HepG2 (cell line): ENCODE measurements around the gene MUCL3. TPM values are rescaled to one million over a fixed set of nuclear protein-coding genes. Genes with fewer than 3 reads are reported as not detected.
A peak's percentile ranks its signal among the peaks of the same experiment; 100 is the strongest.

Source experiments
- BCL6 ChIP-seq: IDR thresholded peaks from 2 replicates; pipeline ENCODE4 v1.6.1; 2016; ENCODE audit warnings: missing genetic modification reagents, missing compliant biosample characterization
- HOXA9 ChIP-seq: sonication (generic); formaldehyde crosslinking; IDR thresholded peaks from 2 replicates; pipeline ENCODE4 v1.8.1; 2022; ENCODE audit warnings: missing genetic modification reagents, mild to moderate bottlenecking, moderate library complexity, borderline replicate concordance
- IKZF1 ChIP-seq: fragments of 450-650 bp; IDR thresholded peaks from 2 replicates; pipeline ENCODE4 v1.7.1; 2016
- LRRFIP1 ChIP-seq: sonication (generic); formaldehyde crosslinking; conservative IDR thresholded peaks from 2 replicates; pipeline ENCODE4 v1.4.0; 2020; ENCODE audit warnings: missing genetic modification reagents
- MED8 ChIP-seq: sonication (generic); formaldehyde crosslinking; IDR thresholded peaks from 2 replicates; pipeline ENCODE4 v1.8.1; 2023; ENCODE audit warnings: mild to moderate bottlenecking, missing genetic modification reagents; ENCODE audit not compliant: insufficient replicate concordance
- MTF2 ChIP-seq: sonication (generic); formaldehyde crosslinking; IDR thresholded peaks from 2 replicates; pipeline ENCODE4 v1.5.0; 2020; ENCODE audit warnings: missing genetic modification reagents, borderline replicate concordance
- PHF20 ChIP-seq: sonication (generic); formaldehyde crosslinking; IDR thresholded peaks from 2 replicates; pipeline ENCODE4 v1.5.0; 2020; ENCODE audit warnings: mild to moderate bottlenecking, missing genetic modification reagents
- PLRG1 ChIP-seq: fragments of 450-650 bp; conservative IDR thresholded peaks from 2 replicates; pipeline ENCODE4 v1.6.1; 2016
- PREB ChIP-seq: sonication (generic); formaldehyde crosslinking; IDR thresholded peaks from 2 replicates; pipeline ENCODE4 v1.4.0; 2020; ENCODE audit warnings: missing genetic modification reagents
- PRPF4 ChIP-seq: fragments of 200-400 bp; formaldehyde crosslinking; IDR thresholded peaks from 2 replicates; pipeline ENCODE4 v1.6.1; 2016; ENCODE audit warnings: low read length, low read depth; ENCODE audit not compliant: poor library complexity, severe bottlenecking
- ZBTB14 ChIP-seq: sonication (generic); formaldehyde crosslinking; IDR thresholded peaks from 2 replicates; pipeline ENCODE4 v1.4.0; 2020; ENCODE audit warnings: missing genetic modification reagents
- ZMYM2 ChIP-seq: sonication (generic); formaldehyde crosslinking; IDR thresholded peaks from 2 replicates; pipeline ENCODE4 v1.8.0; 2022; ENCODE audit warnings: mild to moderate bottlenecking, missing genetic modification reagents
- ZNF407 ChIP-seq: sonication (generic); formaldehyde crosslinking; IDR thresholded peaks from one replicate; pipeline ENCODE4 v1.5.1; 2020; ENCODE audit warnings: mild to moderate bottlenecking, missing genetic modification reagents; ENCODE audit errors: not compliant biosample characterization
- ZNF501 ChIP-seq: sonication (generic); formaldehyde crosslinking; IDR thresholded peaks from 2 replicates; pipeline ENCODE4 v1.5.1; 2020; ENCODE audit warnings: mild to moderate bottlenecking, moderate library complexity, missing genetic modification reagents
- ZNF556 ChIP-seq: sonication (generic); formaldehyde crosslinking; IDR thresholded peaks from 2 replicates; pipeline ENCODE4 v1.4.0; 2020; ENCODE audit warnings: mild to moderate bottlenecking, missing genetic modification reagents, borderline replicate concordance
- ZNF816 ChIP-seq: sonication (generic); formaldehyde crosslinking; IDR thresholded peaks from 2 replicates; pipeline ENCODE4 v1.8.0; 2022; ENCODE audit warnings: missing genetic modification reagents, mild to moderate bottlenecking, borderline replicate concordance
- polyA plus RNA-seq, 8 experiments: library from polyadenylated mRNA; depleted of rRNA in 3 of 8; stranded (reverse) in 7 of 8; unstranded in 1 of 8; fragments of >200 nt; fragmentation: Illumina TruSeq in 4 of 8; extraction: Trizol in 4 of 8; gene quantifications; 2 replicates each; pipeline versions ENCODE4 v1.2.1 to v1.2.3, GENCODE V29; 2011 to 2016; ENCODE audit warnings: low read depth in 4 of 8, missing spikeins in 1 of 8, mixed read lengths in 1 of 8; ENCODE audit not compliant: insufficient read depth in 1 of 8
- total RNA-seq, 5 experiments: library from RNA; depleted of rRNA; stranded (reverse); fragments of >200 nt; fragmentation: Illumina TruSeq; extraction: Trizol; gene quantifications; 2 replicates each; pipeline ENCODE4 v1.2.3, GENCODE V29; 2016; ENCODE audit warnings: low read depth in 1 of 5

The MUCL3 gene
- total and polyA plus RNA-seq, 2 of the 13 experiments (the other 11 are each of a cell fraction or from before 2014, with no cell fraction given) = not detected

GRCh38 chr6:30914076-30914853 is 26.5 kb upstream of the MUCL3 start, which contains the start of gene VARS2 (continued):
- TF ChIP-seq PRPF4 = no peak
- TF ChIP-seq HOXA9 = peak; percentile 93; the same call in 1 of the 2 replicates
- TF ChIP-seq ZMYM2 = no peak
- no peak for TF ChIP-seq IKZF1
- peak; percentile 95; the same call in 1 of the 2 replicates for TF ChIP-seq ZNF816 (CRISPR knock-in tag)
- TF ChIP-seq MTF2 (CRISPR knock-in tag) = peak; percentile 89; the same call in 1 of the 2 replicates
- TF ChIP-seq ZNF556 (CRISPR knock-in tag) = peak; percentile 69; the same call in 1 of the 2 replicates
- TF ChIP-seq PREB (CRISPR knock-in tag) = peak; percentile 91; the same call in 1 of the 2 replicates
- peak; percentile 98 for TF ChIP-seq ZNF501 (CRISPR knock-in tag)
- peak; percentile 92 for TF ChIP-seq MED8 (CRISPR knock-in tag)
- no peak for TF ChIP-seq PLRG1
- TF ChIP-seq ZNF407 (CRISPR knock-in tag) = peak; percentile 80
- no peak for TF ChIP-seq LRRFIP1 (CRISPR knock-in tag)
- TF ChIP-seq BCL6 (CRISPR knock-in tag) = peak; percentile 57
- peak; percentile 81 for TF ChIP-seq ZBTB14 (CRISPR knock-in tag)
- TF ChIP-seq PHF20 (CRISPR knock-in tag) = peak; percentile 92
